Loucy (cell line): ENCODE results near the gene POLR2I.

Experiments used
- H2AFZ ChIP-seq: fragments of 200-600 bp; sonication (generic); 2 replicates; pipeline ENCODE4 v1.6.0; 2016; ENCODE audit warnings: antibody characterized with exemption, mild to moderate bottlenecking, low read length, moderate library complexity
- H3F3A ChIP-seq: fragments of 200-600 bp; 2 replicates; pipeline ENCODE4 v1.6.0; 2016; ENCODE audit warnings: antibody characterized with exemption, low read depth, mild to moderate bottlenecking
- H3K27me3 ChIP-seq: fragments of 200-600 bp; sonication (generic); 2 replicates; pipeline ENCODE4 v1.6.1; 2014; ENCODE audit warnings: low read length, mild to moderate bottlenecking; ENCODE audit not compliant: insufficient read depth, poor library complexity, severe bottlenecking
- H3K36me3 ChIP-seq: fragments of 200-600 bp; sonication (generic); 2 replicates; pipeline ENCODE4 v1.6.1; 2016; ENCODE audit warnings: low read length; ENCODE audit not compliant: insufficient read depth
- H3K4me1 ChIP-seq: fragments of 200-600 bp; sonication (generic); 2 replicates; pipeline ENCODE4 v1.5.1; 2014; ENCODE audit warnings: low read length, mild to moderate bottlenecking; ENCODE audit not compliant: insufficient read depth, poor library complexity, severe bottlenecking
- H3K4me2 ChIP-seq: fragments of 200-600 bp; sonication (generic); 2 replicates; pipeline ENCODE4 v1.6.0; 2014; ENCODE audit warnings: antibody characterized with exemption, low read length, low read depth, mild to moderate bottlenecking; ENCODE audit not compliant: poor library complexity, severe bottlenecking
- H3K4me3 ChIP-seq: fragments of 200-600 bp; sonication (generic); 2 replicates; pipeline ENCODE4 v1.5.1; 2014; ENCODE audit warnings: low read length, mild to moderate bottlenecking, mixed read lengths; ENCODE audit not compliant: poor library complexity, severe bottlenecking
- H3K79me2 ChIP-seq: fragments of 200-600 bp; sonication (generic); 2 replicates; pipeline ENCODE4 v1.6.1; 2014; ENCODE audit warnings: low read length; ENCODE audit not compliant: insufficient read depth
- H3K9ac ChIP-seq: fragments of 200-600 bp; sonication (generic); 2 replicates; pipeline ENCODE4 v1.6.0; 2014; ENCODE audit warnings: mild to moderate bottlenecking, low read depth, low read length, moderate library complexity; ENCODE audit not compliant: poor library complexity, severe bottlenecking
- H3K9me2 ChIP-seq: fragments of 200-600 bp; sonication (generic); replicated peaks from 2 replicates; pipeline ENCODE4 v1.6.1; 2016; ENCODE audit warnings: low read depth, low read length, mixed read lengths
- H3K9me3 ChIP-seq: fragments of 200-600 bp; sonication (generic); 2 replicates; pipeline ENCODE4 v1.6.1; 2014; ENCODE audit warnings: mild to moderate bottlenecking, antibody characterized with exemption, low read length, low read depth; ENCODE audit not compliant: insufficient read depth
- H4K20me1 ChIP-seq: fragments of 200-600 bp; sonication (generic); 2 replicates; pipeline ENCODE4 v1.6.0; 2014; ENCODE audit warnings: antibody characterized with exemption, low read length, mild to moderate bottlenecking; ENCODE audit not compliant: insufficient read depth, poor library complexity, severe bottlenecking
- CTCF ChIP-seq: fragments of 200-600 bp; sonication (generic); conservative IDR thresholded peaks from 2 replicates; pipeline ENCODE4 v1.5.1; 2014; ENCODE audit warnings: mild to moderate bottlenecking, antibody characterized with exemption, low read length
- EZH2phosphoT487 ChIP-seq: fragments of 200-600 bp; IDR thresholded peaks from 2 replicates; pipeline ENCODE4 v1.6.1; 2018; ENCODE audit warnings: antibody characterized with exemption, mild to moderate bottlenecking, moderate library complexity, borderline replicate concordance

Gene POLR2I

GRCh38 chr19:36103842-36104552, 10.7 kb downstream of the POLR2I start:
- Histone ChIP-seq H3K27me3 (no peaks in the 10 kb centered on the region), H3K4me3 (no peak overlapping the region), H4K20me1 (no peaks in the 10 kb centered on the region), H3K36me3 (peaks cover 61% of the 10 kb centered on the region; the same call in 1 of the 2 replicates), H2AFZ (no peak overlapping the region), H3K9me2 (no peaks in the 10 kb centered on the region), H3K4me2 (no peak overlapping the region), H3K79me2 (no peaks in the 10 kb centered on the region), H3F3A (no peaks in the 10 kb centered on the region), H3K9ac (no peak overlapping the region), H3K4me1 (no peaks in the 10 kb centered on the region), H3K9me3 (no peaks in the 10 kb centered on the region)
- no peak for TF ChIP-seq EZH2phosphoT487
- no peak for TF ChIP-seq CTCF

GRCh38 chr19:36103040-36103626, 11.5 kb downstream of the POLR2I start:
- no peaks in the 10 kb centered on the region for H3F3A ChIP-seq
- no peak overlapping the region for H2AFZ ChIP-seq
- H3K4me2 ChIP-seq = no peak overlapping the region
- H3K4me3 ChIP-seq = no peak overlapping the region
- no peaks in the 10 kb centered on the region for H3K4me1 ChIP-seq
- H4K20me1 ChIP-seq = no peaks in the 10 kb centered on the region
- H3K27me3 ChIP-seq = no peaks in the 10 kb centered on the region
- no peaks in the 10 kb centered on the region for H3K9me3 ChIP-seq
- TF ChIP-seq EZH2phosphoT487 (no peak), CTCF (no peak)
- no peak overlapping the region for H3K9ac ChIP-seq
- H3K9me2 ChIP-seq = no peaks in the 10 kb centered on the region
- peaks cover 64% of the 10 kb centered on the region; the same call in 1 of the 2 replicates for H3K36me3 ChIP-seq
- H3K79me2 ChIP-seq = no peaks in the 10 kb centered on the region

DNA sequence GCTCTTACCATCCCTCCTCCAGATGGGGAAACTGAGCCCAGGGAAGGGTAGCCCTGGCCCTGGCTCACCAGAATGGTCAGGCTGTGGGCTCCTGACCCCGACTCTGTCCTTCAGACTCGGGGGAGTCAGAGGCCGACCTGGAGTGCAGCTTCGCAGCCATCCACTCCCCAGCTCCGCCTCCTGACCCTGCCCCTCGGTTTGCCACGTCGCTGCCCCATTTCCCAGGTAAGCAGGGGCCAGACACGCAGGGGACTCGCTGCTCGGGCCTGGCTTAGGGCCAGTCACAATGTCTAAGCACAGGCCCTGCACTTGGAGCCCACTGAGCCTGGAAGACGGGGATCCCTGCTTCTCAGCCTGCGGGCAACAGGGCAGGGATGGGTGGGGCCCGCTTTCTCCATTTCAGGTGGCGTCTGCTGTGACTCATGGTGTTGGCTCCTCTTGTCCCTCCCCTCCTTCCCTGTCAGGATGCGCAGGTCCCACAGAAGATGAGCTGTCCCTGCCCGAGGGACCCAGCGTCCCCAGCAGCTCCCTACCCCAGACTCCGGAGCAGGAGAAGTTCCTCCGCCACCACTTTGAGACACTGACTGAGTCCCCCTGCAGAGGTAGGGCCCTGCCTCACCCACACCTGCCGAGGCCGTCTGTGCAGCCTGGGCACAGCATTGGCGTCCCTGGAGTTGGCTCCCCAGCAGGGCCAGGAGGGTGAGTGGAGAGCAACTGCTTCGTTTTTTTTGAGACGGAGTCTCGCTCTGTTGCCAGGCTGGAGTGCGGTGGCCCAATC, 12.9 kb downstream of the POLR2I start:
- TF ChIP-seq CTCF (no peak), EZH2phosphoT487 (no peak)
- no peak overlapping the region for H3K4me3 ChIP-seq
- H3K9me3 ChIP-seq = no peaks in the 10 kb centered on the region
- H3K36me3 ChIP-seq = peaks cover 71% of the 10 kb centered on the region; the same call in 1 of the 2 replicates
- no peaks in the 10 kb centered on the region for H3K27me3 ChIP-seq
- H3F3A ChIP-seq = no peaks in the 10 kb centered on the region
- no peak overlapping the region for H2AFZ ChIP-seq
- no peaks in the 10 kb centered on the region for H3K79me2 ChIP-seq
- no peaks in the 10 kb centered on the region for H3K4me1 ChIP-seq
- H3K9me2 ChIP-seq = no peaks in the 10 kb centered on the region
- H3K9ac ChIP-seq = no peak overlapping the region
- H3K4me2 ChIP-seq = no peak overlapping the region
- no peaks in the 10 kb centered on the region for H4K20me1 ChIP-seq
